ENCODE data around the gene KLF5. TPM values are rescaled to one million over a fixed set of nuclear protein-coding genes. Genes with fewer than 3 reads are reported as not detected.
"Not testable (repeated sequence)": the region's sequence is repeated elsewhere in the genome, so short reads cannot be mapped to it uniquely, and the experiment has no call there.

Gene KLF5
- total RNA-seq, 1 experiment from 2014 or later: 4.6 TPM

DNA sequence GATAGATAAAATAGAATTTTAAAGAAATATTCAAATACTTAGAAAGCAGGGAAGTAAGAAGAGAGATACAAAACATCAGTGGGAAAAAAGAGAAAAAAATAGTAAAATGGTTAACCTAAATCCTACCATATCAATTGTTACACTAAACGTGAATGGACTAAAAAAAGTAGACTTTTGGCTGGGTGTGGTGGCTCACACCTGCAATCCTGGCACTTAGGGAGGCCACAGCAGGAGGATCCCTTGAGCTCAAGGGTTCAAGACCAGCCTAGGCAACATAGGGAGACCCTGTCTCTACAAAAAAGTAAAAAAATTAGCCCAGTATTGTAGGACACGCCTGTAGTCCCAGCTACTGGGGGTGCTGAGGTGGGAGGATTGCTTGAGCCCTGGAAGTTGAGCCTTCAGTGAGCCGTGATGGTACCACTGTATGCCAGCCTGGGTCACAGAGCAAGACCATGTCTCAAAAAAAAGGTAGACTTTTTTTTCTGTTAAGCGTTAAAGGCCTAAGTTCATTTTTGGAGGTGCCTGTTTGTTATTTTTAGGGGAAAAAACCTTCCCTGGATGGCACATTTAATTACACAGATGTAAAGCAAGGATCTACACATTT, 29.6 kb downstream of the KLF5 start:
- no peak for DNase-seq (ENCODE audit: low read depth)

DNA sequence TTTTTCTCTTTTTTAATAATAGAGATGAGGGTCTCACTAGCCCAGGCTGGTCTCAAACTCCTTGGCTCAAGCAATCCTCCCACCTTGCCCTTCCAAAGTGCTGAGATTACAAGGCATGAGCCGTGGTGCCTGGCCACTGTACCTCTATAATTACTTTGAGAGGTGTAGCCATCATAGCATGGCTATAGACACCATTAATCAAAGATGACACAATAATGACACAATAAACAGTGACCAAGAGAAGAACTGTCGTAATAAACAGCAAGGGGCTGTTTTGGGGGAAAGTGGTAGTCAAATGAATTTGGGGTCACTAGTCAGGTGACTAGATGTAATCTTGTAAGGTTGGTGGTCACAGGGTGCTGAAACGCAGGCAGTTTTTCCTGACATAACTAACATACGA, 30.4 kb downstream of the KLF5 start:
- DNase-seq (ENCODE audit: low read depth): no peak

DNA sequence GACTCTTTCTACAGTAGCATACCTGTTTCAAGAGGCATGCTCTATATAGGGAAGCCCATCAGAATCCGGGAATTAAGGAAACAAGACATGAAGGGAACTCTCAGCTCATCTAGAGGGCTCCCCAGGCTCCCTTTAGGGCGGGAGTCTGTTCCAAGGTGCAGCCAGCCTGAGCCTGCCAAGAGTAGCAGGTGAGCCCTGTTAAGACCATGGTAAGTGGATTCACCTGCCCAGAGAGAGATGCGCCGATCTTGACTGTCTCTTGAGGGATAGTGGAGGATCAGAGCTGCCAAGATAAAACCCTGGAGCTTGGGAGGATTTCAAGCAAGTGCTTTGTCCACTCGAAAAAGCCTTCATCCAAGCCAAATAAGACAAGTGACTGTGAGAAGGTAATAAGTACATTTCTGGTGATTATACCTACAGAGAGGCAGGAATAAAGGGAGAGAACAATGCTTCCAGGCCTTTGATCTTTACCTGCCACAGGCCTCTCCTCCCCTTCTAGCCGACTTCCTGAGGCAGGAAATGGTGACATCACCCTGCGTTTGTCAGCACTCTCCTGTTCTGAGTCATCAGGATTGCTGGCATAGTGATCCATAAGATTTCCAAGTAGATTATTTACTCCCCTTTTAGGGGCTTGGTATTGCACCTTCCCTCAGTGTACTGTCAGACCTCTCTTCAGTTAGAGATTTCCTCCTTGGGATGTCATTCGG, 31.5 kb downstream of the KLF5 start:
- DNase-seq (ENCODE audit: low read depth): peak; percentile 81

DNA sequence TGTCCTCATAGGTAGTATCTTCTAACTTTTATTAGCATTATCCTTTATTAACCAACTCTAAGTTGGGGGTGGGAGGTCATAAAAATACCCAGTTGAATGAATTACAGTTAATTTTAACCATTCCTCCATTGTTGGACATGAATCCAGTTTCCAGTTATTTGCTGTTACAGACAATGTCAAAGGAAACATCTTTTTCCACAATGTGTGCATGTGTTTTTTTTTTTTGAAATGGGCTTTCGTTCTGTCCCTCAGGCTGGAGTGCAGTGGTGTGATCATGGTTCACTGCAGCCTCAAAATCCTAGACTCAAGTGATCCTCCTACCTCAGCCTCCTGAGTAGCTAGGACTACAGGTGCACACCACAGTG, 32.0 kb downstream of the KLF5 start:
- DNase-seq (ENCODE audit: low read depth): no peak

DNA sequence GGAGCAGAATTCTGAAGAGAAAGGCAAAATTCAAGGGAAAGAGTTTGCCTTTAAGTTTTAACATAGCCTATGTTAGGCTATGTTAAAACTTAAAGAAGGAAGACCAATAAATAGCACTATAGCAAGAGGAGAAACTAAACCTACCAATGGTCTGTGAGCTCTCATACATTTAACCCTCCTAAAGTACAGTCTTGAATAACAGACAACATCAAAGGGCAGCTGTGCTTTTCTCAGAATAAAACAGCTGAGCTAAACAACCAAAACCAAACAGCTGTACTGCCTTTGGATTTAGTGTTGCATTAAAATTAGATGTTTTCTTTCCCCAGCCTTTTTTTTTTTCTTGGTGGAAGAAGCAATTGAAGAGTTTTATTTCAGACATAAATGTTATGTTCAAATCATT, 34.0 kb downstream of the KLF5 start:
- DNase-seq (ENCODE audit: low read depth): no peak

DNA sequence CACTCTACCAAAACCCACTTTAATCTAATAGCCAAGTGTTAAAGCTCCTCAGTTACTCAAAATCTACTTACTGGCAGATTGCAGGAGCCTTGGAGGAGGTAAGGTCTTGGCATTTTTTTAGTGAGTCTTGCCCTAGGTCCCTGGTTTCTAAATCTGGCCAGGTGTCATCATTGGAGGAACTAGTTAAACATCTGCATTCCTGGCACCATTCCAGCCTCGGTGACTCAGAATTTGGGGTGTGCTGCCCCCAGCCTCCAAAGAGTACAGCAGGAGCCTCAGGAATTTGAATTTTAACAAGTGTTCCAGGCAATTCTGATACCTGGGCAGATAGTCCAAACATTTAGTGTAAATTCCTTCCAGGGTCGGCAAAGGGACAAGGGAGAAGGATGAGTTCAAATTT, 37.4 kb downstream of the KLF5 start:
- DNase-seq (ENCODE audit: low read depth): peak; percentile 17

DNA sequence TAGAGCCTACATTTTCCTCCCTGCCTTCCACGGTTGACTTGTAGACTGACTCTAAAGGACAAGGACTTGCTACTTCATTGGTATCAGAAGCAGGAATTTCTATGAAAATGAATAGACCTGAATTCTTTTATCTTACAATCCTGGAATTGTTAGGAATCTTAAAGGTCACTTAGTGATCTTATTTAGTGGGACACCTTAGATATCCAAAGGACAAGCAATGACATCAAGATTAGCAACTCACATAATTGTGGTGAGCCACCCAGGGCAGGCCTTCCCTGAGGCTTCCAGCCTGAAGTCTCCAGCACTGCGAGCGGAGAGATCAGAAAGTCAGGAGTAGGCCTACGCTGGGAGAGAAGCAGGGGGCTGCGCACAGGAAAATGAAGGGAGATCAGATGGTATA, 37.8 kb downstream of the KLF5 start:
- DNase-seq (ENCODE audit: low read depth): no peak

DNA sequence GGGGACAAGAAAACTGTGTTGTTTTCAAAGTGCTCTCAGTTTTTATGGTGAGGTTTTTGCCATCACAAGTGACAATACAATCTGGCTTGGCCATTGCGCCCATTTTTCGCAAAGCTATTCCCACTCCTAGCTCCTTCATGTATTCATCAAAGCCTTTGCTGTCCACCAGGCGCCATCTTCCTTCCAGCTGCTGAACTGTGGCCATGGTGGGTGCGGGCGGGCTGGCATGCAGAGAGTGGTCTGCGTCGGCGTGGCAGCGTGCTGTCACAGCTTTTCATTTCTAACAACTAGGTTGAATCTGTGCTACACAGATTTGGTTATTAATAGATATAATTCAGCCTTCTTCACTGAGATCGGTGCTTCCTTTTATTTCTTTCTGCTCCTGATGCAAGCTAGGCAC, 42.0 kb downstream of the KLF5 start:
- not testable (repeated sequence) for DNase-seq (ENCODE audit: low read depth)

DNA sequence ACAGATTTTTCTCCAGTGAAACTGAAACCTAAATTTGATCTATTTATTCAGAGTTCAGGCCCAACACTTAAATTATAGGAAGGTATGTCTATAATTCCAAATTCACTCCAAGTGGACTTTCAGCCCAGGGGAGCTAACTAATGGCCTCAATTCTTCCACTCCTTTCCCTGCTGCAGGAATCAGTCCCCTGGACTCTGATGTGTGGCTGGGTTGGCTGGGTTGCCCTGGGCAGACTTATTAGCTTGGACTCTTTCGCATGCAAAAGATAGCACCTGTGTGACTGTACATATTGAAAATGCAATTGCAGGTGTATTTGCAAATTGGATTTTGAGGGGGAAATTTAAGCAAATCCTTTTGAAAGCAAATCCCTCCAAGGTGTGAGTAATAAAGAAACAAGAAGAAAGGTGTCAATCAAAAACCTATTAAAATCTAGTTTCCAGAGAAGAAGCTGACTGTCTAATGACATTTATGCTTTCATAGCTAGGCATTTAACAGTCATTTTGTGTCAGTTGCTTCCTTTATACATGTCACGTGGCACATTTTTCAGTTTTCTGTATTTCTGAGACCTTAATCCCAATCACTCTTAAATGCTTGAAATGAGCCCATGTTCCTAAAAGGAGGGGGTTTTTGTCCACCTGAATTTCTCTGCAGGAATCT, 42.7 kb downstream of the KLF5 start:
- DNase-seq (ENCODE audit: low read depth): no peak

DNA sequence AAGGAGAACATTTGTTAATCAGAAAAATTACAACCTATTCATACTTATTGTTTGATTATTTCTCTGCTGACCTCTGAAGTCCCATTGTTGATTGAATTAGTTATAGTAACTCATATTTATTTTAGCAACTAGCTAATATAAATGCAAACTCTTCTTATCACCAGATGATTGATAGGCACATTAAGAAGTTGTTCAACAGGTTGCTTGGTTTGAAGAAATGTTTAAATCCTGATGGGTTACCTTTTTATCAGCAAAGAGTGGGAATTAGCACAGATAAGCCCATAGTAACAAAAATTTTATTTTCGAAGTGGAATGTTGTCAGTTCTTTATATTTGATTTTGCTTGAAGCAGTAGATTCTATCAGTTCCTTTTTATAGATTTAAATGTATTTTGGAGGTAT, 44.4 kb downstream of the KLF5 start:
- DNase-seq (ENCODE audit: low read depth): no peak

DNA sequence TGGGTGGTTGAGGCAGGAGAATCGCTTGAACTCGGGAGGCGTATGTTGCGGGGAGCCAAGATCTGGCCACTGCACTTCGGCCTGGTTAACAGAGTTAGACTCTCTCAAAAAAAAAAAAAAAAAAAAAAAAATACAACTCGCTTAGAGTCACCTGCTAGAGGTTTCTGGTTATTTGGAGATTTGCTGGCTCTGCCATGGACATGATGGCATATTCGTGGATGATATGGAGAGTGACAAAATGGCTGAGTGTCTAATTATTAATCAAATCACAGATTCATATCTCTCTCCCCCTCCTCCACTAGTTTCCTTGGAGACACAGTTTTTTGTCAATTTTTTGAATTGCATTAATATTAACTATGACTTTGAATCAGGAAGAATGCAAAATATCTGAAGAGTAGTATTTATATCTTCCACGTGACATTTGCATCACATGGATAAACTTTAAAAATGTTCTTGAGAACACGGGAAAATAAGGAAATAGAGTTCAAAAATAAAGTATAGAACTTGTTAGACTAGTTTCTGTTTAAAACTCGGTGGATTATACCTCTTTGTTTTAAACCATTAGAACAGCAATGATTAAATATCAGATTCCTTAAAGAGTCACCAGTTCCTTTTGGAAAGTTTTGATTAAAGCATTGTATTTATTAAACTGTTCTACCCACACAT, 47.8 kb downstream of the KLF5 start:
- no peak for DNase-seq (ENCODE audit: low read depth)

DNA sequence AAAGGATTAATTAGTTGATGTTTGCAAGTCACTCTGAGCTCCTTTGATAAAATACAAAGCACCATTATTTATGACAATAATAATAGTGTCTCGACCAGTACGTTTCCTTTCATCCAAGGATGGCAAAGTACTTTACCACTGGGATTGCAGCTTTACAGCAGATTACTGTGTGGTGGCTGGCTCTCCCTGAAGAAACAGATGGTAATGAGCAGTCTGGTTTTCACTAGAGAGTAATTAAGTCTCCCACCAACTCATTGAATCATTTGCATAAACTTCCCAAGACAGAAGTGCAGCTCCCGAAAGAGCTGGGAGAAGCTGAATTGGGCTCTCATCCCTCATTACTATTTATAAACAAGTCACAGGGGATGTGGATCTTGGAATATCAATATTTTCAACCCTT, 48.7 kb downstream of the KLF5 start:
- DNase-seq (ENCODE audit: low read depth): no peak

DNA sequence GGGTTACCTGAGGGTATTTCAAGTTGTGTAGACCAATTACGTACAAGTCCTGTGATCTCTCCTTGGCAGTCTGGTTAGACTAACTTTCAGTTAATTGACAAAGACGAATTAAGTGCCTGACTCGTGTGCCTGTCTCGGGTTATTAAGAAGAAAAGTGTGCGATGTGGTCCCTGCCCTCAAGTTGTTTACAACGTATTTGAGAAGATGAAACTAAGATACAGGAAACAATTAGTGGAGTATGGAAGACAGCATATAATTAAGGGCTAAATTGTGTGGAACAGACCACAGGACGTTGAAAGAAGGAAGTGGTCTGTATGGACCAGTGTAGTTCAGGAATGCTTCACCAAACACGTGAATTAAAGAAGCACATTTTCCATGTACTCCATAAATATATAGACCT, 49.2 kb downstream of the KLF5 start:
- peak; percentile 0 for DNase-seq (ENCODE audit: low read depth)

DNA sequence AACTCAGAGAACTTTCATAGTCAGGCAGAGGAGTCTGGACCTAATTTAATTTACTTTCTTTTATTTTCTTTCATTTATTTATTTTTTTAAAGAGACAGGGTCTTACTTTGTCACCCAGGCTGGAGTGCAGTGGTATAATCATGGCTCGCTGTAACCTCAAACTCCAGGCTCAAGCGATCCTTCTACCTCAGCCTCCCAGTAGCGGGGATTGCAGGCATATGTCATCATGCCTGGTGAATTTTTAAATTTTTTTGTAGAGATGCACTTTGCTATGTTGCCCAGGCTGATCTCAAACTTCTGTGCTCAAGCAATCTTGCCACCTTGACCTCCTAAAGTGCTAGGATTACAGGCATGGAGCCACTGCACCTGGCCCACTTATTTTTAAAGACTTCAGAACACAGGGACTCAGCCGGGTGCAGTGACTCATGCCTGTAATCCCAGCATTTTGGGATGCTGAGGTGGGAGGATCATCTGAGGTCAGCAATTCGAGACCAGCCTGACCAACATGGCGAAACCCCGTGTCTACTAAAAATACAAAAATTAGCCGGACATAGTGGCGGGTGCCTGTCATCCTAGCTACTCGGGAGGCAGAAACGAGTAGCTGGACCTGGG, 50.6 kb downstream of the KLF5 start:
- no peak for DNase-seq (ENCODE audit: low read depth)

DNA sequence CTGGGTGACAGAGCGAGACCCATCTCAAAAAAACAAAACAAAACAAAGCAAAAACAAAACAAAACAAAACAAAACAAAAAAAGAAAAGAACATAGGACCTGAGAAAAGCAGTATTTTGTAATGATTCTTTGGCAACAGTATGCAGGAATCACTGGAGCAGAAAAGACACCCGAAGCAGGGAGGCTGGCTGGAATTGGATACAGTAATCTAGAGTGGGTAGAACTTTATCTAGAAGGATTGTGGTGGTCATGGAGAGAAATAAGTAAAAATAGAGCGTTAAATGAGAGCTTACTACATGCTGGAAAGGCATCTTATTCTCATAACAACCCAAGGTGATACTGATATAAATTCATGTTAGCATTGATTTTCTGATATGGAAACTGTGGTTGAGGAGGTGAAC, 51.2 kb downstream of the KLF5 start:
- no peak for DNase-seq (ENCODE audit: low read depth)

DNA sequence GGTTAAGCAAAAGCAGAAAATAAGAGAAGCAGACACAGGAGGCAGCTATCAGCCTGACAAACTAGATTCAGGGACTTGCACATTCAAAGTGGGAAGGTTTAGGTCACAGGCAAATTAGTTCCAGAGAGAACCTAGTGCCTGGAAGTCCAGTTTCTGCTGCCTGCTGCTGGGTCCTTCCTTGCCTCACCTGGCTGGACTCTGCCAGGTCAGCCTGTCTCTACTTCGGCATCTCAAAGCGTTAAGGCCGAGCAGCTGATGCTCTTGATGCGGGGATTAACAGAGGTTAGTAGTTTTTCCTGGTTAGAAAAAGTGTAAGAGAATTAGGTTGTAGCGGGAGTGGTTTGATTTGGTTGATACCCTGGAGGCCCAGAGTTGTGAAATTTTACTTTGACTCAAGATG, 52.0 kb downstream of the KLF5 start:
- no peak for DNase-seq (ENCODE audit: low read depth)

DNA sequence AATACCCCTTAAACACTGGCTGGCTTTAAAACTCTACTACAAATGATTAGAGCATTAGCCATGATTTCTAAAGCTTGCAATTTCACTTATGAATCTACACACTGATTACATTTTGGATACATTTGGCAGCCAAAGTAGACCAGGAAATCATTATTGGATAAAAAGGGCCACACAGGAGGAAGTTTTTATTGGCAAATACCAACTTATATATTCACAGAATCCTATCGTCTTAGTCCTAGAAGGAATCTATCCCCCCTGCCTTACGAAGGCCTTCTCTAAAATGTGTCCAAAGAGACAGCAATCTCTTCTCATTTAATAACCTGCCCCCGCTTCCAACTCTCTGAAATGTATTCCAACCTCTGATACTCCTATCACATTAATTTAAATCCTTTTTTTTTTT, 52.5 kb downstream of the KLF5 start:
- DNase-seq (ENCODE audit: low read depth): no peak

DNA sequence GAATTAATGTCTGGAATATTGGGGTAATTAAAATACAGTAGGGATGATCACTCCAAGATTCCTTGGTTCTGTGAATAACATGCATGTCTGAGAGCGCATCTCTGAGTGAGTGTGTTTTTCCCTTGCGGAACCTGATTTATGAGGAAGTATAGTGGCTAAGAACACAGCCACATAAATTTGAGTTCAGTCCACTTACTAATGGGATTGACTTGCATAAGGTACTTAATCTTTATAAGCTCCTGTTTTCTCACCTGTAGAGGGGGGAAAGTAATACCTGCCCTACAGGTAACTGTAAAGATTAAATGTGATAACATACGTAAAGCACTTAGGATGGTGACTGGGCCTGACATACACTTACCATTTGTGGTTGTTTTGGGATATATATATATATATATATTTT, 60.8 kb downstream of the KLF5 start:
- DNase-seq (ENCODE audit: low read depth): no peak

All from RPMI7951 (cell line).